Bronchial epithelial cell (primary cell): Measurements from ENCODE around the gene PTPRC. TPM values are rescaled to one million over a fixed set of nuclear protein-coding genes. Genes with fewer than 3 reads are reported as not detected.

Experiments used
- DNase-seq: peaks from one replicate; pipeline ENCODE4 v3.0.0-alpha.2; 2010; ENCODE audit warnings: low read depth
- FAIRE-seq: peaks from 2 replicates; lab custom pipeline; 2011; peaks lifted over from hg19 to GRCh38; lab: Jason Lieb, UNC
- H3K27me3 ChIP-seq: 2 replicates; pipeline ENCODE4 v1.5.1; 2011; ENCODE audit warnings: low read length; ENCODE audit not compliant: control insufficient read depth, insufficient read depth
- H3K36me3 ChIP-seq: 2 replicates; pipeline ENCODE4 v1.5.1; 2011; ENCODE audit warnings: low read length; ENCODE audit not compliant: control insufficient read depth, insufficient read depth
- H3K4me3 ChIP-seq: 2 replicates; pipeline ENCODE4 v1.5.1; 2011; ENCODE audit warnings: mild to moderate bottlenecking, low read depth, low read length, control low read depth
- total RNA-seq: library from RNA; depleted of rRNA; stranded (reverse); fragments of >200 nt; gene quantifications from 2 replicates; pipeline ENCODE4 v1.2.1, GENCODE V29; 2014
- TF ChIP-seq, protein P1 (sequence below): IDR thresholded peaks from 2 replicates; pipeline ENCODE4 v1.5.1; 2011; ENCODE audit warnings: mild to moderate bottlenecking, moderate library complexity, low read length, control low read depth, inconsistent platforms; ENCODE audit not compliant: insufficient read depth, severe bottlenecking

Gene PTPRC
- total RNA-seq, 1 donor from 2014 or later, result not detected

DNA sequence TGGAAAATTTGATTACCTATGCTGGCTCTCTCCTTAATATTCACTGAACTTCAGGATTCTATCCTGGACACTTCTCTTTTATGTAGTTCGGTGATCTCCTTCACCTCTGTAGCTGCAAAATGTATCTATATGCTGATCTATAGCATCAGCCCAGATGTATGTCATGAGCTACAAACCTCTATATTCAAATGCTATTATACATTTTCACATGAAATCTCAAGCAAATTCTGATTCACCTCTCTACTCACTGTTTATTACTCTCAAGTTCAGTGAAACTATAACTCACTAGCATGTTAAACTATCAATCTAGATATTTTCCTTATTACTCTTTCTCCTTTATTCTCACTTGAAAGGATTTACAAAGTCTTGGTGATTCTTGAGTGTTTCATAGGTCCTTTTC is 52.2 kb downstream of the PTPRC start:
- TF ChIP-seq, protein P1, sequence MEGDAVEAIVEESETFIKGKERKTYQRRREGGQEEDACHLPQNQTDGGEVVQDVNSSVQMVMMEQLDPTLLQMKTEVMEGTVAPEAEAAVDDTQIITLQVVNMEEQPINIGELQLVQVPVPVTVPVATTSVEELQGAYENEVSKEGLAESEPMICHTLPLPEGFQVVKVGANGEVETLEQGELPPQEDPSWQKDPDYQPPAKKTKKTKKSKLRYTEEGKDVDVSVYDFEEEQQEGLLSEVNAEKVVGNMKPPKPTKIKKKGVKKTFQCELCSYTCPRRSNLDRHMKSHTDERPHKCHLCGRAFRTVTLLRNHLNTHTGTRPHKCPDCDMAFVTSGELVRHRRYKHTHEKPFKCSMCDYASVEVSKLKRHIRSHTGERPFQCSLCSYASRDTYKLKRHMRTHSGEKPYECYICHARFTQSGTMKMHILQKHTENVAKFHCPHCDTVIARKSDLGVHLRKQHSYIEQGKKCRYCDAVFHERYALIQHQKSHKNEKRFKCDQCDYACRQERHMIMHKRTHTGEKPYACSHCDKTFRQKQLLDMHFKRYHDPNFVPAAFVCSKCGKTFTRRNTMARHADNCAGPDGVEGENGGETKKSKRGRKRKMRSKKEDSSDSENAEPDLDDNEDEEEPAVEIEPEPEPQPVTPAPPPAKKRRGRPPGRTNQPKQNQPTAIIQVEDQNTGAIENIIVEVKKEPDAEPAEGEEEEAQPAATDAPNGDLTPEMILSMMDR, result no peak
- no peak for DNase-seq
- Histone ChIP-seq H3K27me3 (no peaks in the 10 kb centered on the region), H3K4me3 (no peak overlapping the region), H3K36me3 (no peaks in the 10 kb centered on the region)
- no peak for FAIRE-seq

DNA sequence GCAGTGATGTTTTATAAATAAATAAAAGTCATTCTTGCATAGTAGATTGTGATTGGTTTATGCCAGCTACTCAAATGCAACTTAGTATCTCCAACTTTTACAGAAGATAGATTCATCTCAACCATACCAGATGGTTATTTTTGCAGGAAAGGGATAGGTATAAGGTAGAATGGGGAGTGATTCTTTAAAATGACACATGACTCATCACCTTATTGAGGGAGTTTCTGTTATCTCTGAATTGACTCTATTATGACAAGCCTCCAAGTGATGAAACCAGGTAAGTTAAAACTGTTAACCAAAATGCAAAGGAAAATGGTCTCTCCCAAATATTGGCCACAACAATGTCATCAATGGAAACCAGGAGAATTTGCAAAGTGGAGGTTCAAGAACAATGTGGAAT is 54.5 kb downstream of the PTPRC start:
- FAIRE-seq (no peak), DNase-seq (peak; percentile 22)
- Histone ChIP-seq H3K27me3 (no peaks in the 10 kb centered on the region), H3K4me3 (no peak overlapping the region), H3K36me3 (no peaks in the 10 kb centered on the region)
- TF ChIP-seq, protein P1, result no peak

DNA sequence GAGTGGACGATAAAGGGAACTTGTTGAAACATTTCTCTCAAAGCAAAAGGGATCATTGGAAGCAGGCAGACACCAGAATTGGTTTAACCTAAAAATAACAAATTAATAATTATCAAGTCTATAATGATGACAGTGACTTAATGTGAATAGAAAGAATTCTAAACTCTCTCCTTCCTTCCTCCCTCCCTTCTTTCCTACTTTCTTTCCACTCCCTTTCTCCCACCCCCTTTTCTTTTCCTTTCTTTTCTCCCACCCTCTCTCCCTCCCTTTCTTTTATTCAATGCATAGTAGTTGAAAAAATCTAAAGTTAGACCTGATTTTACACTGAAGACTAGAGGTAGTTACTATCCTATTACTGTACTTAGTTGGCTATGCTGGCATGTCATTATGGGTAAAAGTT is 55.7 kb downstream of the PTPRC start:
- no peak for DNase-seq
- no peak for FAIRE-seq
- TF ChIP-seq, protein P1, result no peak
- no peaks in the 10 kb centered on the region for H3K27me3 ChIP-seq
- H3K4me3 ChIP-seq, result no peak overlapping the region
- H3K36me3 ChIP-seq, result no peaks in the 10 kb centered on the region

DNA sequence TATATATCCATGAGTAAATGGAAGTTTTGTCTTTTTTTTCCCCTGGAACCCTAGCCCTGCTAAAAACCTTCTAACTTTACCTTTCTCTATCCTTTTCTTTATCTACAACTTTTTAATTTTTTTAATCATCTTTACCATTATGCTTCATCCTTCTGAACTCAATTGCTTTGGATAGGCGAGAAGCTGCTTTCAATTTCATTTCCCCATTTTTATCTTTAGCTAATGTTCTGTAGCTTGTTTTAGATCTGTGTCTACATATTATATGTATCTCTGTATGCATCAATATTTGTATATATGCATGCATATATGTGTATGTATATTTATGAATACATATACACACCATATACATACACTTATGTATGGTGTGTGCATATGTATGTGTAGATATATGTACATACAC is 57.4 kb downstream of the PTPRC start:
- Histone ChIP-seq H3K27me3 (peaks cover 3% of the 10 kb centered on the region), H3K36me3 (no peaks in the 10 kb centered on the region), H3K4me3 (no peak overlapping the region)
- TF ChIP-seq, protein P1, result no peak
- FAIRE-seq, result no peak
- no peak for DNase-seq

DNA sequence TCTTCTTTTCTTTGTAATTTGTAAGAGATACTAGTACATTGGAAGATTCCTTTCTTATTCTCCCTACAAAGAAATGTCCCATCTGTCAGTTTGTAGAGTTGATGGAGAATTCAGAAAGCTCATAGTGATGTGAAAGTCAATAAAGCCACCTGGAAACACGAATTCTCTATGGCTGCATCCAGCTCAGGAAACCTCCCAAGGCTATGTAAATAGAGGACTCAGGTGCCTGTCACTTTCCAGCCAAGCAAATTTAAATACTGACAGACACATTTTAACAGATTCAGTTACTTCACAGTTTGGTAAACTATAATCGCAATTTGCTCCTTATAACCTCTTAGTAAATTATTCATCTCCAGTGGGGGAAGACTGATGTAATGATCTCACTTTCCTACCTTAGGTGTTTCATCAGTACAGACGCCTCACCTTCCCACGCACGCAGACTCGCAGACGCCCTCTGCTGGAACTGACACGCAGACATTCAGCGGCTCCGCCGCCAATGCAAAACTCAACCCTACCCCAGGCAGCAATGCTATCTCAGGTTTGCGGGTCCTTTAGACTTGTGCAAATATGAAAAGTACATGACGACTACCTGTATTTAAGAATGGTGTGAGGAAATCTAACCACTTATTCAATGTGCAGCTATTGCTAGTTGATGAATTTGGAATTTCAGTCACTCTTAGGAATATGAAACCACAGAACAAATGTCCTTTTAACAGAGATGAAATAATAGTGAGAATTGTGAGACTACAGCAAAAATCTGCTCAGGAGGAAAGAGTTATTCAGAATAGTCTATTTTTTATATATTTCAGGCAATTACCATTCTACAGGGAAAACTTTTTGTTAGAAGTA is 60.6 kb downstream of the PTPRC start:
- Histone ChIP-seq H3K36me3 (no peaks in the 10 kb centered on the region), H3K27me3 (peaks cover 4% of the 10 kb centered on the region), H3K4me3 (no peak overlapping the region)
- FAIRE-seq, result peak; percentile 40
- TF ChIP-seq, protein P1, result peak; percentile 91
- peak; percentile 81 for DNase-seq
